CD4-positive, alpha-beta T cell treated with Interleukin-10 for 1 hour (primary cell): Measurements from ENCODE around the gene PCDH12.

Experiments
- DNase-seq: peaks from one replicate; pipeline ENCODE4 v3.0.0-alpha.2; 2020

PCDH12 gene

GRCh38 chr5:141958113-141958512, at the start of gene PCDH12:
TSS of gene PCDH12 (minus strand) at chr5:141958202. CDS start at chr5:141957851, 351 bp downstream.
- DNase-seq = peak; percentile 11

GRCh38 chr5:142007237-142007544, 49.2 kb upstream of the PCDH12 start:
- DNase-seq = no peak

GRCh38 chr5:142006363-142007236, 48.6 kb upstream of the PCDH12 start:
- DNase-seq = peak; percentile 46

GRCh38 chr5:142003266-142003800, 45.3 kb upstream of the PCDH12 start:
- no peak for DNase-seq

- DNase-seq = peak; percentile 31
Measured at GRCh38 chr5:142000704-142001484, 42.9 kb upstream of the PCDH12 start.

- DNase-seq = no peak
Measured at GRCh38 chr5:142000173-142000572, 42.2 kb upstream of the PCDH12 start.

- DNase-seq = no peak
Measured at GRCh38 chr5:141997358-141997960, 39.5 kb upstream of the PCDH12 start.

GRCh38 chr5:141995656-141996055, 37.7 kb upstream of the PCDH12 start:
- no peak for DNase-seq

GRCh38 chr5:141994511-141995136, 36.6 kb upstream of the PCDH12 start:
- no peak for DNase-seq

- peak; percentile 82 for DNase-seq
Measured at GRCh38 chr5:141992349-141992963, 34.5 kb upstream of the PCDH12 start.

GRCh38 chr5:141989720-141990119, 31.7 kb upstream of the PCDH12 start:
- DNase-seq = no peak

GRCh38 chr5:141986072-141986471, 28.1 kb upstream of the PCDH12 start:
- no peak for DNase-seq

GRCh38 chr5:141982626-141983025, 24.6 kb upstream of the PCDH12 start:
- no peak for DNase-seq

GRCh38 chr5:141978389-141978788, 20.4 kb upstream of the PCDH12 start:
- DNase-seq = no peak

GRCh38 chr5:141976176-141976575, 18.2 kb upstream of the PCDH12 start:
- no peak for DNase-seq

- DNase-seq = no peak
Measured at GRCh38 chr5:141973871-141974595, 16.0 kb upstream of the PCDH12 start.

GRCh38 chr5:141969783-141970771, 12.1 kb upstream of the PCDH12 start:
- no peak for DNase-seq

GRCh38 chr5:141968914-141969608, 11.1 kb upstream of the PCDH12 start, which contains the start of gene RNF14:
TSS of gene RNF14 (plus strand) at chr5:141969105. CDS start at chr5:141973589, 4,484 bp downstream.
- peak; percentile 94 for DNase-seq

- DNase-seq = no peak
Measured at GRCh38 chr5:141966963-141967333, 8.9 kb upstream of the PCDH12 start.
